ENCODE measurements around the gene TRAP1. TPM values are rescaled to one million over a fixed set of nuclear protein-coding genes. Genes with fewer than 3 reads are reported as not detected.
"Not testable (repeated sequence)": the region's sequence is repeated elsewhere in the genome, so short reads cannot be mapped to it uniquely, and the experiment has no call there.

TRAP1 gene
- polyA plus RNA-seq, 1 of the 3 experiments (the other 2 are of a cell fraction): 129 TPM

DNA sequence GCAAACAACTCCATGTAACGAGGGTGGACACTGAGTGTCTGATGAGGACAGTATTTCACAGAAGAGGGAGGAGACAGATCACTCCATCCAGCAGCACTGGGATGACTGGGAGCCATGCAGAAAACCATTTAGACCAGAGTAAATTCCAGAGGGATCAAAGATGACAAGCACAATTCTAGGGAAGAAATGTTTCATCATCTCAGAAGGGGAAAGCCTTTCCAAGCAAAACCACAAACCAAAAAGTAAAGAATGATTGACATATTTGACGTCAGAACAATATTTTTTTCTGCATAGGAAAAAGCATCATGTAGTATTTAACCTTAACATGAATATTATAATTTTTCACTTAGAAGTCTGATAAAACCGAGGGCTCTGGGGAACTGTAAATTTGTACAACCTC is 58.1 kb downstream of the TRAP1 start (continued):
- TF ChIP-seq, protein P1, sequence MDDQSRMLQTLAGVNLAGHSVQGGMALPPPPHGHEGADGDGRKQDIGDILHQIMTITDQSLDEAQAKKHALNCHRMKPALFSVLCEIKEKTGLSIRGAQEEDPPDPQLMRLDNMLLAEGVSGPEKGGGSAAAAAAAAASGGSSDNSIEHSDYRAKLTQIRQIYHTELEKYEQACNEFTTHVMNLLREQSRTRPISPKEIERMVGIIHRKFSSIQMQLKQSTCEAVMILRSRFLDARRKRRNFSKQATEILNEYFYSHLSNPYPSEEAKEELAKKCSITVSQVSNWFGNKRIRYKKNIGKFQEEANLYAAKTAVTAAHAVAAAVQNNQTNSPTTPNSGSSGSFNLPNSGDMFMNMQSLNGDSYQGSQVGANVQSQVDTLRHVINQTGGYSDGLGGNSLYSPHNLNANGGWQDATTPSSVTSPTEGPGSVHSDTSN (IDR thresholded peaks at IDR 0.05): no peak
- TF ChIP-seq FOXJ3 (CRISPR knock-in tag; IDR thresholded peaks at IDR 0.05) (no peak), NRF1 (IDR thresholded peaks at IDR 0.05; ENCODE audit: low read depth, low read length) (no peak), SIN3A (IDR thresholded peaks at IDR 0.05; ENCODE audit: borderline replicate concordance, low read depth, low read length) (no peak)
- TF ChIP-seq, protein P2, sequence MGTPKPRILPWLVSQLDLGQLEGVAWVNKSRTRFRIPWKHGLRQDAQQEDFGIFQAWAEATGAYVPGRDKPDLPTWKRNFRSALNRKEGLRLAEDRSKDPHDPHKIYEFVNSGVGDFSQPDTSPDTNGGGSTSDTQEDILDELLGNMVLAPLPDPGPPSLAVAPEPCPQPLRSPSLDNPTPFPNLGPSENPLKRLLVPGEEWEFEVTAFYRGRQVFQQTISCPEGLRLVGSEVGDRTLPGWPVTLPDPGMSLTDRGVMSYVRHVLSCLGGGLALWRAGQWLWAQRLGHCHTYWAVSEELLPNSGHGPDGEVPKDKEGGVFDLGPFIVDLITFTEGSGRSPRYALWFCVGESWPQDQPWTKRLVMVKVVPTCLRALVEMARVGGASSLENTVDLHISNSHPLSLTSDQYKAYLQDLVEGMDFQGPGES (IDR thresholded peaks at IDR 0.05; ENCODE audit: low read depth, low read length): no peak

DNA sequence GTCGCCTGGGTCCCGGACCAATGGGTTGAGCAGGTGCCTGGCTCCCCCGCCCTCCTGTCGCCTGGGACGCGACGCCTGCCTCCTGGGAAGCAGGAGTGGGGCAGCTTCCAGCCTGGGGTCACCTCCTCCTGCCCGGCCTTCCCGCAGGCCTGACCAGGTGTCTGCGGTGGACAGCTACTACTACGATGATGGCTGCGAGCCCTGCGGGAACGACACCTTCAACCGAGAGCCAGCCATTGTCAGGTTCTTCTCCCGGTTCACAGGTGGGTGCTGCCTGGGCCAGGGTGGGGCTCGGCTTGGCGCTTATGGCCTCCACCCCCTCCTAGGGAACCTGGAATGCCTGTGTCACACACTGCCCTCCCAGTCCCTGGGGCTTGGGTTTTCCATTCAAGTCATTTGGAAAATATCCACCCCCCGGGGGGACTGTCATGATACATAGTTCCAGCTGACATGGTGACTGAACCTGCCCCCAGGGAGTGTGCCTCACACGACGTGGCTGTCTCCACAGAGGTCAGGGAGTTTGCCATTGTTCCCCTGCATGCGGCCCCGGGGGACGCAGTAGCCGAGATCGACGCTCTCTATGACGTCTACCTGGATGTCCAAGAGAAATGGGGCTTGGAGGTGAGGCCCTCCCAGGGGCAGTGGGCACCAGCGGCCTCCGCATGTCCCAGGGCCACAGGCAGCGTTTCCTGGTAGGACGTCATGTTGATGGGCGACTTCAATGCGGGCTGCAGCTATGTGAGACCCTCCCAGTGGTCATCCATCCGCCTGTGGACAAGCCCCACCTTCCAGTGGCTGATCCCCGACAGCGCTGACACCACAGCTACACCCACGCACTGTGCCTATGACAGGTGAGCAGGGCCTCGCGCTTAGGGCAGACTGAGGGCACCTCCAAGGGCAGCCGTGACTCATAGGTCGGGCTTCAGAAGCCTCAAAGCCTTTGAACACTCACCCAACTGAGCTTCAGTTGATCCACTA is 60.5 kb downstream of the TRAP1 start:
- Histone ChIP-seq H3K79me2 (ENCODE audit: insufficient read depth) (no peaks in the 10 kb centered on the region), H3K4me3 (ENCODE audit: low read depth in 2 of 2, low read length in 1 of 2) (no peak overlapping the region), H3K9me3 (no peaks in the 10 kb centered on the region), H3K4me2 (no peak overlapping the region), H3K9ac (no peak overlapping the region), H3K27ac (ENCODE audit: low read depth in 2 of 2, low read length in 1 of 2) (no peak overlapping the region), H3K27me3 (ENCODE audit: insufficient read depth) (no peaks in the 10 kb centered on the region), H3K9me2 (no peaks in the 10 kb centered on the region), H3K36me3 (replicated peaks in 1 of 2; ENCODE audit: control insufficient read depth in 1 of 2, insufficient read depth in 2 of 2, low read length in 1 of 2) (peaks cover 12 to 71% of the 10 kb centered on the region in 2 experiments), H4K20me1 (ENCODE audit: insufficient read depth) (no peaks in the 10 kb centered on the region), H3K4me1 (ENCODE audit: control insufficient read depth in 1 of 2, insufficient read depth in 2 of 2, low read depth in 1 of 2, low read length in 1 of 2) (peaks cover 0 to 4% of the 10 kb centered on the region in 2 experiments; a peak in 1 of 4 replicates), H3F3A (replicated peaks; ENCODE audit: insufficient read depth) (peaks cover 7% of the 10 kb centered on the region), H2AFZ (ENCODE audit: low read depth) (no peak overlapping the region)
- CTCF ChIA-PET: interaction anchor here (1.2 to 1.6 kb wide), 2 partner anchors 10 to 221 kb away, joined by 3 read pairs; no protein-coding TSS in a partner anchor
- 90% methylated on average over 11 of the region's 42 CpGs for WGBS (ENCODE audit: low lambda C conversion rate)
- DNase-seq: no peak
- POLR2A ChIA-PET: no interaction called here
- TF ChIP-seq EP300 (IDR thresholded peaks at IDR 0.05; ENCODE audit: borderline replicate concordance in 1 of 2, low read depth in 1 of 2, low read length in 1 of 2) (no peak), FOXM1 (IDR thresholded peaks at IDR 0.05; ENCODE audit: low read depth) (no peak), RCOR1 (IDR thresholded peaks at IDR 0.05; ENCODE audit: low read length) (no peak), GATA2 (CRISPR knock-in tag; IDR thresholded peaks at IDR 0.05) (no peak), NRF1 (IDR thresholded peaks at IDR 0.05; ENCODE audit: low read depth, low read length) (no peak), TAF1 (IDR thresholded peaks at IDR 0.05; ENCODE audit: borderline replicate concordance, low read depth, low read length) (no peak), GABPA (IDR thresholded peaks at IDR 0.05; ENCODE audit: low read depth) (no peak)
- TF ChIP-seq, protein P3, sequence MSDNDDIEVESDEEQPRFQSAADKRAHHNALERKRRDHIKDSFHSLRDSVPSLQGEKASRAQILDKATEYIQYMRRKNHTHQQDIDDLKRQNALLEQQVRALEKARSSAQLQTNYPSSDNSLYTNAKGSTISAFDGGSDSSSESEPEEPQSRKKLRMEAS (IDR thresholded peaks at IDR 0.05; ENCODE audit: low read depth): no peak
- TF ChIP-seq, protein P4, sequence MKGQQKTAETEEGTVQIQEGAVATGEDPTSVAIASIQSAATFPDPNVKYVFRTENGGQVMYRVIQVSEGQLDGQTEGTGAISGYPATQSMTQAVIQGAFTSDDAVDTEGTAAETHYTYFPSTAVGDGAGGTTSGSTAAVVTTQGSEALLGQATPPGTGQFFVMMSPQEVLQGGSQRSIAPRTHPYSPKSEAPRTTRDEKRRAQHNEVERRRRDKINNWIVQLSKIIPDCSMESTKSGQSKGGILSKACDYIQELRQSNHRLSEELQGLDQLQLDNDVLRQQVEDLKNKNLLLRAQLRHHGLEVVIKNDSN (IDR thresholded peaks at IDR 0.05; ENCODE audit: borderline replicate concordance, low read depth): no peak
- TF ChIP-seq, protein P5, sequence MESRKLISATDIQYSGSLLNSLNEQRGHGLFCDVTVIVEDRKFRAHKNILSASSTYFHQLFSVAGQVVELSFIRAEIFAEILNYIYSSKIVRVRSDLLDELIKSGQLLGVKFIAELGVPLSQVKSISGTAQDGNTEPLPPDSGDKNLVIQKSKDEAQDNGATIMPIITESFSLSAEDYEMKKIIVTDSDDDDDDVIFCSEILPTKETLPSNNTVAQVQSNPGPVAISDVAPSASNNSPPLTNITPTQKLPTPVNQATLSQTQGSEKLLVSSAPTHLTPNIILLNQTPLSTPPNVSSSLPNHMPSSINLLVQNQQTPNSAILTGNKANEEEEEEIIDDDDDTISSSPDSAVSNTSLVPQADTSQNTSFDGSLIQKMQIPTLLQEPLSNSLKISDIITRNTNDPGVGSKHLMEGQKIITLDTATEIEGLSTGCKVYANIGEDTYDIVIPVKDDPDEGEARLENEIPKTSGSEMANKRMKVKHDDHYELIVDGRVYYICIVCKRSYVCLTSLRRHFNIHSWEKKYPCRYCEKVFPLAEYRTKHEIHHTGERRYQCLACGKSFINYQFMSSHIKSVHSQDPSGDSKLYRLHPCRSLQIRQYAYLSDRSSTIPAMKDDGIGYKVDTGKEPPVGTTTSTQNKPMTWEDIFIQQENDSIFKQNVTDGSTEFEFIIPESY (IDR thresholded peaks at IDR 0.05; ENCODE audit: borderline replicate concordance, low read depth): no peak

DNA sequence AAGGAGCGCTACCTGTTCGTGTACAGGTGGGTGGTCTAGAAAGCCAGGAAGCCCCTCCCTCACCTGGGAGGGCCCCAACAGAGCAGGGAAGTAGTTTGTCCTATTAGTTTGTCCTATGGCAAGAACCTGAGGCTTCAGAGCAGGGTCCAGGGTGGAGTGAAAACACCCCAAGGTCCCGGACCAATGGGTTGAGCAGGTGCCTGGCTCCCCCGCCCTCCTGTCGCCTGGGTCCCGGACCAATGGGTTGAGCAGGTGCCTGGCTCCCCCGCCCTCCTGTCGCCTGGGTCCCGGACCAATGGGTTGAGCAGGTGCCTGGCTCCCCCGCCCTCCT is 61.2 kb downstream of the TRAP1 start:
- peaks cover 12 to 71% of the 10 kb centered on the region in 2 experiments for H3K36me3 ChIP-seq (replicated peaks in 1 of 2; ENCODE audit: control insufficient read depth in 1 of 2, insufficient read depth in 2 of 2, low read length in 1 of 2)
- 94% methylated on average over 2 of the region's 10 CpGs for WGBS (ENCODE audit: low lambda C conversion rate)
- H3K79me2 ChIP-seq (ENCODE audit: insufficient read depth); DNase-seq; H3K4me2 ChIP-seq; H3K27me3 ChIP-seq (ENCODE audit: insufficient read depth); H3K4me1 ChIP-seq (ENCODE audit: control insufficient read depth in 1 of 2, insufficient read depth in 2 of 2, low read depth in 1 of 2, low read length in 1 of 2); H3K9me3 ChIP-seq; H3K27ac ChIP-seq (ENCODE audit: low read depth in 2 of 2, low read length in 1 of 2); H3K9me2 ChIP-seq; H3F3A ChIP-seq (replicated peaks; ENCODE audit: insufficient read depth); H3K9ac ChIP-seq; POLR2A ChIA-PET; H4K20me1 ChIP-seq (ENCODE audit: insufficient read depth); H2AFZ ChIP-seq (ENCODE audit: low read depth); H3K4me3 ChIP-seq (ENCODE audit: low read depth in 2 of 2, low read length in 1 of 2): not testable (repeated sequence)
- CTCF ChIA-PET: interaction anchor here (1.0 to 1.6 kb wide), 2 partner anchors 13 to 222 kb away, joined by 3 to 5 read pairs; no protein-coding TSS in a partner anchor
